GM18868 (cell line): ENCODE results near the gene FBXO48.

Experiments
- ATAC-seq: cut with Tn5 transposase; IDR thresholded peaks from one replicate; pipeline ENCODE4 v1.9.1; 2021; ENCODE audit warnings: mild to moderate bottlenecking, moderate library complexity; ENCODE audit not compliant: unreplicated experiment

FBXO48 gene

GRCh38 chr2:68438455-68439303 is 28.4 kb downstream of the FBXO48 start:
- peak; percentile 21 for ATAC-seq

DNA sequence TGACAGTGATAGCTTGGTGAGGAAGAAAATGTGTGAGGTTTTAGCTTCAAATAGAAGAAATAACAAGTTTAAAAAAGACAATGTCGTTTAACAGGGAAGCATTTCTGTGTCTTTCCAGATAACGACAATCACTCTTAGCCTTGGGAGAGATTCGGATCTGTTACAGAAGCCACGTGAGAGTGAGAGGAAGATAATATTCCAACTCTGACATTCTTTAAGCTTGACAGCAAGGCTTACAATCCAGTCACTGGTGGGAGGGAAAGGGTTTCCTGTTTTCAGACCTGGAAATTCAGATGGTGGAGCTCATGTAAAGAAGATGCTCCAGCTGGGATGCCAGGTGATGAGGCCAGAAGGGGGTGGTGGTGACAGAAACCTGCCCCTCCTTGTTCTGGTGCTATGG is 30.8 kb downstream of the FBXO48 start:
- no peak for ATAC-seq

DNA sequence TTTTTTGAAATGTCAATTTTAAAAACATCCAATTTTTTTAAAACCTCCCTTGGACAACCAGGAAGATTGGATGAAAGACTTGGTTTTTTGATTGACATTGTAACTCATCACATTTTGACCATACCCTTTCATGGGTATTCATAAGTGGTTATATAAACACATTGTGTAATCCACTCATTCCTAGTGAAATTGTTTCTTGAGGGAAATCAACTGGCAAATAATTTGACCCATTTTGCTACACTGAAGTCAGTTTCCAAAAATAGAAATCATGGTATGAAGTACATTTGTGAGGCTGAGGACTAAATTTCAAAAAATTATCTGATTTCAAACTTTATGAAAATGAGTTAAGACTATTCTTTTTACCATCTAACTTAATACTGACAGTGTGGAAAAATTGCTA is 31.5 kb downstream of the FBXO48 start:
- no peak for ATAC-seq

DNA sequence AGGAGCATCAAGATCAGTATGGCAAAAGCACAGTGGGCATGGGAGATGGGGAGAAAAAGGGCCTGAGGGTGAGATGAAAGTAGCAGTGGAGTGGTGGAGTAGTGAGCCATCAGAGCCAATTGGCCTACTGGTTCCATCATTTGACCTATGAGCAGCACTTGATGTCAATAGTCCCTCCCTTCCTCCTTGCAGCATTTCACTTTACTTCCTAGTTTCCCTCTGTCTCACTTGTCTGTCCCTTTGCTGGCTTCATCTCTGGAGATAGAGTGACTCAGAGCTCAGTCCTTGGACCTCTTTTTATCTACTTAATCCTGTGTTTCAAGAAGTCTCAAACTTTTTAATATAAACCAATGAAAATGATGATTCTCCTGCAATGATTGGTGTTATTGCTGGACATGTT is 32.1 kb downstream of the FBXO48 start:
- ATAC-seq, result no peak

- ATAC-seq, result no peak
Observed at GRCh38 chr2:68432696-68433658, 34.1 kb downstream of the FBXO48 start.

- no peak for ATAC-seq
Observed at GRCh38 chr2:68431316-68431972, 35.6 kb downstream of the FBXO48 start.

DNA sequence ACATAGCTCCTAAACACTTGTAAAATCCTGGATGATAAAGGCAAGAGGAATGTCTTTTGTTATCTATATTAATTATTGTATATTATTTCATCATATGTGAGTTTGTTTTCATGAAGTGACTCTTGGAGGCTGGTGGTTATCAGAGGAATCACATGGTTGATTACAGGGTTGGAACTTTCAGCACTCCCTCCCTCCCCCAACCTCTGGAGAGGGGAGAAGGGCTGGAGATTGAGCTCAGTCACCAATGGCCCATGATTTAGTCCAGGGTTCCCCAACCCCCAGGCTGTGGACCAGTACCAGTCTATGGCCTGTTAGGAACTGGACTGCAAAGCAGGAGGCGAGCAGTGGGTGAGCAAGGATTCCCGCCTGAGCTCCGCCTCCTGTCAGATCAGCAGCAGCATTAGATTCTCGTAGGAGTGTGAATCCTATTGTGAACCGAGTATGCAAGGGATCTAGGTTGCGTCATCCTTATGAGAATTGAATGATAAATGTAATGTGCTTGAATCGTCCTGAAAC is 37.7 kb downstream of the FBXO48 start:
- ATAC-seq, result no peak

- ATAC-seq, result no peak
Observed at GRCh38 chr2:68428746-68429145, 38.3 kb downstream of the FBXO48 start.

GRCh38 chr2:68428126-68428525 is 39.0 kb downstream of the FBXO48 start:
- ATAC-seq, result no peak

- peak; percentile 36 for ATAC-seq
Observed at GRCh38 chr2:68426848-68427579, 40.1 kb downstream of the FBXO48 start.

- ATAC-seq, result no peak
Observed at GRCh38 chr2:68426446-68426845, 40.6 kb downstream of the FBXO48 start.

DNA sequence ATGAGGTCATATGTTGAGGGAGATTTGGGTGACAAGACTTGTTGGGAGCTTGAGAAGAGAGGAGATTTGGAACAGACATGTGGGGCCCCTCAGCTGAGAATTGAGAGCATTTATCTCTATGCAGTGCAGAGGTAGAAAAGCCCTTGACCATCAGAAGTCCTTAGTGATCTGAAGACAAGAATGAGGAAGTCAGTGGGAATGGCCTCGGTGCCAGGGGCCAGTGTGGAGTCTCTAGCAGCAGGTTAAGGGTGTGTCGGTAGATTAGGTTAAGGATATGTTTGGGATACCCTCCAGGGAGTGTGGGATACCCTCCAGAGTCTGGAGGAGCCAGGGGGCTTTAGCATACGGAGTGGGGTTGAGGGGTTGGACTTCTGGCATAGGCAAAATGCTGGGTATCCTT is 41.6 kb downstream of the FBXO48 start:
- no peak for ATAC-seq

GRCh38 chr2:68423966-68424650 is 43.0 kb downstream of the FBXO48 start:
- peak; percentile 82 for ATAC-seq

DNA sequence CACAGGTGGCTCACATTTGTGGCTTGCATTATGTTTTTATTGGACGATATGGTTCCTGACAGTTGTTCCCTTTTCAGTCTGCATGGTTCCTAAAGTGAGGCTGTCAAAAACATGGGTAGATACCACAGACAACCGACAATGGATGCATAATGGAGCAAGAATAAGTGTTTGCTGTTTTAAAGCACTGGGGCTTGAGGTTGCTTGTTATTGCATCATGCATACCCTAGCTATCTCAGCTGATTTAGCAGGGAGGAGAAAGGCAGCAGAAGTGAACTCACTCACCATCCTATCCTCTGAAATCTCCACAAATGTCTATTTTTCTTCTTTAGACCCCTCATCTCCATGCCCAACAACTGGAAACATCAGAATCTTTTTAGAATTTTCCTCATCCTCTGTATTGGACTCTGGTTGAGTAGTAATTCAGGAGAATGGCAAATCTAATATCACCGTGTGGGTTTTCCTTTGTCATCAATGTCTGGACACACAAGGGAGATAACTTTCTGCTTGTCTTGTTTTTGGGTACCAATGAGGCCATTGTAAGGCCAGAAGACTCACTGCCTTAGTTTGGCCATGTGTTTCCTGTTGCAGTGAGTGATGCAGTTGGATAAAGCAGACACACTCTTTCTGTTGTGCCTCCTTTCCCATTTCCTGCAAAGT is 46.7 kb downstream of the FBXO48 start:
- ATAC-seq, result no peak

DNA sequence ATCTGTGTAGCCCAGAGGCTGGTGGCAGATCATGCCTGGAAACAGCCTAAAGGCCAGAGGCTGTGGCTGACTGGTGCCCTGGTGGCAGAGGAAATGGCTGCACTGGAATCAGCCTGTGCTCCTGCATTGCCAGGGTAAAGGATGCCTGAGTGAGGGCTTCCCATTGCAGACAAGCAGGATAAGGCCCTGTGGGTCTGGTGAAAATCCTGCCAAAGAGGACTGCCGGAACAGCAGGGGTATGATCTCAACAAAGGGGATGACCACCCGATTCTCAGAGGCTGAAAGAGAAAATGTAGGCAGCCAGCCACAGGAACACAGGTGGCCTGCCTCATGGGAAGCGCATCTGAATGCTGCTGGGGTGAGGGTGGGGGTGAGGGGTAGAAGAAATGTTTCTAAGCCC is 48.2 kb downstream of the FBXO48 start:
- ATAC-seq, result peak; percentile 36

DNA sequence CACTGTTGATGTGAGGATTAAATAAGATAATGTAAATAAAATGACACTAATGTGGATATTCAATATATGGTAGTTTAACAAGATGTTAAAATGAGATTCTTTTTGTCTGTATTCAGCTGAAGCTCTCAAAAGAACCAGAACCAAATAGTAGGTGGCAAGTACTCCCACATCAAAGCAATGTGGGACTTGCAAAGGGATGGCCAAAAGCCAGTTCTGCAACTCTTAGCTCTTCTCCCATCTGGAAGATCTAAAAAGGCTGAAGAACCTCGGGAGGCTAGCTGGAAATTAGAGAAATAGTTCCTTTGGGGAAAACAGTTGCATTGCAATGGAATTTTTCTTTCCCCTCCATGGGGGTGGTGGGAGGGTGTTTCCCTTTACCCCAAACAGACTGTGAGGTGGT is 48.7 kb downstream of the FBXO48 start:
- no peak for ATAC-seq

DNA sequence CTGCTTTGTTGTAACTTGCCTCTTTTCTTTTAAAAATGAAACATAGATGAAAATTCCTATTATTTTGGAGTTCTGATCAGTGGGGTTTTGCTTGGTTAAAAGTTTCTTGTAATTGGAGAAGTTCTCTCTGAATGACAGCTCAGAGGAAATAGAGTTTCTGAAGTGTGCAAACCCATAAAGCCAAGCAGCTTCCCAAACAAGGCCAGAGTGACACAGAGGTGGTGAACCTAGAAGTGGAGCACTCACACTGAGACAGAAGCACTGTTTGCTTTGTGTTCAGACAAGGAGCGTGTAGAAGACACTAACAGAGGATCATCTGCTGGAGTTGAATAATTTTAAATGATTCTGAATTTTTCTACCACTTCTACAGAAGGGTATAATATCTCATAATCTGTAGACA is 49.2 kb downstream of the FBXO48 start:
- ATAC-seq, result peak; percentile 61

DNA sequence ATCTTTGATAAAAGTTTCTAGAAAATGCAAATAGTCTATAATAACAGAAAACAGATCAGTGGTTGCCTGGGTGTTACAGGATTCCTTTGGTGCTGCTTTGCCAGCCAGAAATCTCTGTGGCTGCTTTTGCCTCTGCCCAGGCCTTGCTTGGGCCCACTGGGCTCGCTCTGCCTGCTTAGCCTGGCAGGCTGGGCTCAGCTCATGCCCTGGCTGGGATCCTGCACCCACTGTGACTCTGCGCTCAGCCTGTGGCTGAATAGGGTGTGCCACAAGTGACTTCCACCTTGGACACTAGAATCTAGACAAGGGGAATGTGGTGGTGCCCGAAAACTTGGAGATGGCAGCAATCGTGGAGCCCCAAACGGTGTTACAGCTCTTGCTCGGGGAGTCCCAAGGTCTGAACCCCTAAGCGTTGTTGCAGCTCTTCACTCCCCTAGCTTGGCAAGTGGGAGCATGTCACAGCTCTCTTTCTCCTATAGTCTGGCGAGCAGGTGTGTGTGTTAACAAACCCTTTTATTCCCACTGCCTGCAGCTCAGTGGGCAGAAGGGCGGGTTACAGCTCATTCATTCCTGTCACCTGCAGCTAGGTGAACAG is 50.9 kb downstream of the FBXO48 start:
- ATAC-seq, result no peak

- ATAC-seq, result no peak
Observed at GRCh38 chr2:68415521-68415920, 51.6 kb downstream of the FBXO48 start.
